Measurements from ENCODE around the gene ADAMTS1.

The ADAMTS1 gene

DNA sequence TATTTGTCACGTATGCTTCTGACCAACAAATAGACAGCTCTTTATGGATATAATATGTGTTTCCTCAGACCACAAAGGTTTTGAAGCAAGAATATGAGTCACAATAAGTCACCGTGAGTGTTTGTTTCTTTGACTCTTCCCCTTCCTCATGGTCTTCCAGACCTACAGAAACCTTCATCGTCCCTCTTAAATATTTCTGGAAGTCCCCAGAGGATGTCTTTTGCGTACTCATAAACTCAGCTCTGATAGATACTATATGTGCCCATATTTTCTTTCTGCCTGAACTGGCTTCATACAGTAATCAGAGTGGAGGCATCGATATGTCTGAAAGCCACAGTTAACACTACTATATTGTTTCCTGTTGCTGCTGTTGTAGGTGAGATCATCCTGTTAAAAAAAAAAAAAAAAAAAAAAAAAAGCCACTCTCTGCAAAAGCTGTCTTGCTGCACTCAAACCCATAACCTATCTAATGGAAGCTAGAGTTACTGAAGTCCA, 38.4 kb downstream of the ADAMTS1 start:
- no peak overlapping the region for H3K4me3 ChIP-seq (ENCODE audit: low read depth, low read length)

DNA sequence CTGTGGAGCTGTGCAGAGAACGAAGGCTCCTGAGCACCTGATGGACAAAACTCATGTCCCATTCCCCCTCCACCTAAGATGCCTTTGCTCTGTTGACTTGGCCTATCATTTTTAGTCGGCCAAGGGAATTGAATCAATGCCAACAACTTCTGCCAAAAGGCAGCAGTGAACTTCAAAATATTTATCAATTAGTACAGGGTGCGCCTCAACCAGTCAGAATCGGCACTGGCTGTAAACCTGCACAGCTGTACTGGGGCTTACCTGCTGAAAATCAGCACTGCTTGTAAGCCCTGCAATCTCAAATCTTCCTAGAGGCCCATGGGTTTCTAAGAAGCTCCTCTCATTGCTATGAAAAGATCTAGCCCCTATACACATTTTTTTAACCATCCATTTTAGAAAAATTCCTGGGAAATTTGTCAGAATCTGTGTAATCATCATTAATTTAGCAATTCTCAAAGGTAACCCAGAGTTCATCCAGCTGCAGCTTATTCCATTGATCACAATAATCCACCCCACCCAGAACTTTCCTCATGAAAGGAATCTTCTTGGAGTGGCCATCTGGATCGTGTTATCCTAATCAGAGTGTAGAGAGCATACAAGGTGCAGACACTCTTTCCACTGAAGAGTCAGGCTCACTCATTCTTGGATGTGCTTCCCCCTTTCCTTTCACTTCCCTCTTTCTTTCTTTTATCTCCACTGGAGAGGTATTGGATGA, 40.2 kb downstream of the ADAMTS1 start:
- no peak overlapping the region for H3K4me3 ChIP-seq (ENCODE audit: low read depth, low read length)
- TF ChIP-seq, protein P1, sequence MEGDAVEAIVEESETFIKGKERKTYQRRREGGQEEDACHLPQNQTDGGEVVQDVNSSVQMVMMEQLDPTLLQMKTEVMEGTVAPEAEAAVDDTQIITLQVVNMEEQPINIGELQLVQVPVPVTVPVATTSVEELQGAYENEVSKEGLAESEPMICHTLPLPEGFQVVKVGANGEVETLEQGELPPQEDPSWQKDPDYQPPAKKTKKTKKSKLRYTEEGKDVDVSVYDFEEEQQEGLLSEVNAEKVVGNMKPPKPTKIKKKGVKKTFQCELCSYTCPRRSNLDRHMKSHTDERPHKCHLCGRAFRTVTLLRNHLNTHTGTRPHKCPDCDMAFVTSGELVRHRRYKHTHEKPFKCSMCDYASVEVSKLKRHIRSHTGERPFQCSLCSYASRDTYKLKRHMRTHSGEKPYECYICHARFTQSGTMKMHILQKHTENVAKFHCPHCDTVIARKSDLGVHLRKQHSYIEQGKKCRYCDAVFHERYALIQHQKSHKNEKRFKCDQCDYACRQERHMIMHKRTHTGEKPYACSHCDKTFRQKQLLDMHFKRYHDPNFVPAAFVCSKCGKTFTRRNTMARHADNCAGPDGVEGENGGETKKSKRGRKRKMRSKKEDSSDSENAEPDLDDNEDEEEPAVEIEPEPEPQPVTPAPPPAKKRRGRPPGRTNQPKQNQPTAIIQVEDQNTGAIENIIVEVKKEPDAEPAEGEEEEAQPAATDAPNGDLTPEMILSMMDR (conservative IDR thresholded peaks at IDR 0.05; ENCODE audit: low read depth, low read length), result no peak
- no peak for DNase-seq (ENCODE audit: low read depth)

More for the DNA sequence above, 38.4 kb downstream of the ADAMTS1 start:
- DNase-seq (ENCODE audit: low read depth), result peak; percentile 68
- TF ChIP-seq, protein P1 (conservative IDR thresholded peaks at IDR 0.05; ENCODE audit: low read depth, low read length), result no peak

DNA sequence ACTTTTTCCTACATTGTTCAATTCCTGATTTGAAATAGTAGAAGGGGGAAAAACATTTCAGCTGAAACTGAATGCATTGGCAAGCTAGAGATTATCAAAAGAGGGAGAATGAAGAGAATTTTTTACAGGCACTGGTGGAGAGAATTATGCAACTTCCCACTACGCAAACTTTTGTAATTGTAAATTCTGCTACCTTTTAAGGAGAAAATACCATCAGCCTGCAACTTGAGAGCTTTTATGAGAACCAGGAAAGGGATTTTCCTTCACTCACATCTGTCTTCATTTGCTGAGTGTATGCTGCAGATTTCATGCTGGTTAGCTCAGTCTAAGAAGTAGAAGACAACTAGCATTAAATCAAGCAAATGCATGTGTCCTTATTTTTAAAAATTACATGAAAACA, 43.7 kb downstream of the ADAMTS1 start:
- no peak overlapping the region for H3K4me3 ChIP-seq (ENCODE audit: low read depth, low read length)
- DNase-seq (ENCODE audit: low read depth), result peak; percentile 97
- TF ChIP-seq, protein P1 (conservative IDR thresholded peaks at IDR 0.05; ENCODE audit: low read depth, low read length), result no peak

DNA sequence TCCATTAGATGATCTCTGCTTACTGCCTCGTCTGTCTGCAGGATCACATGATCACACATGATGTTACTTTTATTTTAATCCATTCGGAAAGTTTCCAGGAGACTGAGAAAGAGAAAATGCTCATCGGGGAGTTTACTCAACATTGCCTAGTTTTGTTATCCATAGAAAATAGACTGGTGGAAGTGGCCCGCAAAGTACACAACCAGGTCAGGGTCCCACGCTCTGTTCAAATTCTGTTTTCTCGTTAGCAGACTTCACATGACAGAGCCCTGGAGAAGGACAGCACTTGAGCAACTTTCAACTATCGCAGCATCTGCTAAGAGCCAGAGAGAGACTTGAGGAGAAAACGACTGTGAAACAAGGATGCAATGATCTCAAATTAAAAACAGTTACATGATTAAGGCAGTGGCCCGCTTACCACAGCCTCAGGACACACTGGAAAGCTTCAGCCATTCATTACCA, 44.2 kb downstream of the ADAMTS1 start:
- TF ChIP-seq, protein P1 (conservative IDR thresholded peaks at IDR 0.05; ENCODE audit: low read depth, low read length), result no peak
- H3K4me3 ChIP-seq (ENCODE audit: low read depth, low read length), result no peak overlapping the region
- DNase-seq (ENCODE audit: low read depth), result peak; percentile 97

DNA sequence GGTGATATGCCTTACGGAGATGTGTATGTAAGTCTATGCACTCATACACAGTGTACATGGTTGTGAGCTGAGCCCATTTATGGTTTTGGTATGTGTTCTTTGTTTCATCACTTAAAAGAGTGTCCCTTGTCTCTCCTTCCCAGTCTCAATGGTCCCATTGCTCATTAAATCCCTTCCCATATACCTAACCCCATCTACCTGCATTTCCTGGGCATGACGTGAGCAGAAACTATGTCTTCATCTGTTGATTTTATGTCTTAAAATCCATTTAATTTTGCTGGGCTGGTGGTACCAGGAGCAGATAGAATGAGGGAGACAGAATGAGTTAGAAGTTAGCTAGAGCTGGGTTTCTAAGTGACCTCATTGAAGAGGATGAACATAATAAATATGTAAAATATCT, 44.8 kb downstream of the ADAMTS1 start:
- H3K4me3 ChIP-seq (ENCODE audit: low read depth, low read length), result no peak overlapping the region
- DNase-seq (ENCODE audit: low read depth), result no peak
- TF ChIP-seq, protein P1 (conservative IDR thresholded peaks at IDR 0.05; ENCODE audit: low read depth, low read length), result no peak

DNA sequence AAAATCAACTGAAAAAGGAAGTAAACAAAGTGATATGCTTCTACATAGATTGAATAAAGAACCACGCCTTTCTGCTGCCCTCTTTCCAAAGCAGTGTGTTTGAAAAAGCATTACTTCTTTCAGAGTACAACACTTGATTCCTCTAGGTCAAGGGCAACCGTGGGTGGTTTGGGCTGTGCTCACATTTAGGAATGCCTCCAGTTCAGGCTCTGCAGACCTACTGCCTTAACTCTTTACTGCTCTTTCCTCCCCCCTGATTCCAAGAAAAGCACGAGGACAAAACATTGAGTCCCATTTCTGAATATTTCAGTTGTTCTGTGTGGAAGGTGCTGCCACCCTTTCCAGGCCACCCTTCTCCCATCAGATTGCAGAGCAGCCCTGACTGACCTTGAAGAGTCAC, 45.2 kb downstream of the ADAMTS1 start:
- TF ChIP-seq, protein P1 (conservative IDR thresholded peaks at IDR 0.05; ENCODE audit: low read depth, low read length), result no peak
- peak; percentile 84 for DNase-seq (ENCODE audit: low read depth)
- no peak overlapping the region for H3K4me3 ChIP-seq (ENCODE audit: low read depth, low read length)
